Mesendoderm (in vitro differentiated cells): ENCODE measurements around the gene C10orf105.

Experiments
- DNase-seq: peaks from one replicate; pipeline ENCODE4 v3.0.0; 2013
- H2AK5ac ChIP-seq: 2 replicates; pipeline ENCODE4 v1.6.1; 2013; ENCODE audit warnings: low read length, inconsistent platforms
- H2BK120ac ChIP-seq: 2 replicates; pipeline ENCODE4 v1.6.1; 2013; ENCODE audit warnings: low read depth, mild to moderate bottlenecking, low read length, moderate library complexity, mixed read lengths
- H2BK15ac ChIP-seq: replicated peaks from 2 replicates; pipeline ENCODE4 v1.6.1; 2013; ENCODE audit warnings: low read depth, mild to moderate bottlenecking, moderate library complexity
- H2BK5ac ChIP-seq: 2 replicates; pipeline ENCODE4 v1.6.1; 2013; ENCODE audit warnings: low read length, inconsistent platforms
- H3K18ac ChIP-seq: 2 replicates; pipeline ENCODE4 v1.6.1; 2013; ENCODE audit warnings: mild to moderate bottlenecking, low read length, mixed read lengths
- H3K23ac ChIP-seq: one replicate; pipeline ENCODE4 v1.6.1; 2013; ENCODE audit warnings: low read length
- H3K27ac ChIP-seq: 2 replicates; pipeline ENCODE4 v1.5.1; 2013; ENCODE audit warnings: low read depth, mild to moderate bottlenecking, inconsistent platforms, low read length, moderate library complexity
- H3K27me3 ChIP-seq: 2 replicates; pipeline ENCODE4 v1.6.1; 2013; ENCODE audit warnings: low read length, control low read depth, mild to moderate bottlenecking, inconsistent platforms; ENCODE audit not compliant: insufficient read depth, poor library complexity
- H3K36me3 ChIP-seq: 2 replicates; pipeline ENCODE4 v1.6.1; 2013; ENCODE audit warnings: low read length, inconsistent platforms; ENCODE audit not compliant: control insufficient read depth, insufficient read depth
- H3K4ac ChIP-seq: one replicate; pipeline ENCODE4 v1.6.1; 2013; ENCODE audit warnings: low read depth, mild to moderate bottlenecking, low read length, moderate library complexity
- H3K4me1 ChIP-seq: 2 replicates; pipeline ENCODE4 v1.6.1; 2013; ENCODE audit warnings: low read depth, low read length, inconsistent platforms; ENCODE audit not compliant: control insufficient read depth
- H3K4me2 ChIP-seq: 2 replicates; pipeline ENCODE4 v1.6.1; 2013; ENCODE audit warnings: low read length
- H3K4me3 ChIP-seq: 2 replicates; pipeline ENCODE4 v1.5.1; 2013; ENCODE audit warnings: mild to moderate bottlenecking, low read length
- H3K56ac ChIP-seq: one replicate; pipeline ENCODE4 v1.6.1; 2013; ENCODE audit warnings: low read length
- H3K79me1 ChIP-seq: 2 replicates; pipeline ENCODE4 v1.6.1; 2013; ENCODE audit warnings: low read length, inconsistent platforms
- H3K79me2 ChIP-seq: 2 replicates; pipeline ENCODE4 v1.6.1; 2013; ENCODE audit warnings: mild to moderate bottlenecking, low read length; ENCODE audit not compliant: control insufficient read depth, insufficient read depth
- H3K9ac ChIP-seq: 2 replicates; pipeline ENCODE4 v1.6.1; 2013; ENCODE audit warnings: low read length, inconsistent platforms
- H4K5ac ChIP-seq: one replicate; pipeline ENCODE4 v1.6.1; 2013; ENCODE audit warnings: low read length
- H4K8ac ChIP-seq: one replicate; pipeline ENCODE4 v1.6.1; 2013; ENCODE audit warnings: low read depth, mild to moderate bottlenecking, control low read depth, low read length, moderate library complexity
- WGBS: extraction: QIAGEN DNeasy Blood & Tissue Kit; methylation state at CpG from one replicate; pipeline ENCODE4 v1.1.7; 2013; ENCODE audit warnings: low lambda C conversion rate, missing lambda C conversion rate; ENCODE audit not compliant: insufficient coverage; ENCODE audit errors: extremely low coverage; 5-methylcytosine and 5-hydroxymethylcytosine counted together

The C10orf105 gene

DNA sequence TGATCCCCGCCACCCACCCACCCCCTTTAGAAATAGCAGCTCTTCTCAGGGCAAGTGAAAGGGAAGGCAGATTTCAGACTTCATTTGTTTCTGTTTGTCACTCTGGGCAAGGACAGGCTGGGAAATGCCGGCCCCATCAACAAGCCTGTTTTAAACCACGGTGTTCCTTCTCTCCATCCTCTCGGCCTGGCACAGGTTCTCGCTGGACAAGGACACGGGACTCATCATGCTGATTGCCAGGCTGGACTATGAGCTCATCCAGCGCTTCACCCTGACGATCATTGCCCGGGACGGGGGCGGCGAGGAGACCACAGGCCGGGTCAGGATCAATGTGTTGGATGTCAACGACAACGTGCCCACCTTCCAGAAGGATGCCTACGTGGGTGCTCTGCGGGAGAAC, 42.3 kb downstream of the C10orf105 start:
- Histone ChIP-seq H3K79me2 (no peaks in the 10 kb centered on the region), H4K8ac (no peak overlapping the region), H2AK5ac (no peak overlapping the region), H3K9ac (no peak overlapping the region), H2BK5ac (no peak overlapping the region), H3K23ac (no peak overlapping the region), H4K5ac (no peak overlapping the region), H2BK15ac (no peak overlapping the region), H2BK120ac (no peak overlapping the region), H3K4ac (no peak overlapping the region), H3K18ac (no peak overlapping the region), H3K27ac (no peak overlapping the region), H3K56ac (no peak overlapping the region), H3K27me3 (no peaks in the 10 kb centered on the region), H3K4me1 (no peaks in the 10 kb centered on the region), H3K4me3 (no peak overlapping the region), H3K36me3 (no peaks in the 10 kb centered on the region), H3K79me1 (no peaks in the 10 kb centered on the region), H3K4me2 (no peak overlapping the region)
- no peak for DNase-seq
- no CpG with 5 or more reads among the region's 17 CpGs for WGBS

DNA sequence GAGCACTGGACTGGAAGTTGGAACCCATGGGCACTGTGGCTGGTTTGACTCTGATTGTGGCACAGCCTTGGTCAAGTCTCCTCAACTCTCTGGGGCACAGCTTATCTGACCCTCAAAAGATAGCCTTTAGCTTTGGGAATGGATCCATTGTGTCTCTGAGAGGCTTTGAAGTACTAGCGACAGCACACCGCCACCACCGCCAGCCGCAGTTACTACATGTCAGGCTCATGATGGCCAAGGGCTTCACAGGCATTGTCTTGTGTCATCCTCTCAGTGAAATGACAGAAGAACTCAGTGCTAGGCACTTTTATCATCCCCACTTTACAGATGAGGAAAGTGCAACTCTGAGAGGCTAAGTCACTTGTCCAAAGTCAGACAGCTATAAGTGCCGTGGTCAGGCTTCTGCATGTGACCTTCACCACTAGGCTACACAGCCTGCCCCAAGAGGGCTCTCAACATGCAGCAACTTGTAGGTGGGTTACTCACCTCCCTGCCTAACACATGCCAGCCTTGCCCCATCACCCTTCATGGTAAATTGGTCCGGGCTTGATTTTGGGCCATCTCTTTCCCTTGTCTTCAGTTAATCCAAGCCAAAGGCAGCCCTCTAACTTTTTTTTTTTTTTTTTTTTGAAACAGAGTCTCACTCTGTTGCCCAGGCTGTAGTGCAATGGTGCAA, 44.1 kb downstream of the C10orf105 start:
- Histone ChIP-seq H3K4me3 (no peak overlapping the region), H3K56ac (no peak overlapping the region), H3K9ac (no peak overlapping the region), H3K79me1 (no peaks in the 10 kb centered on the region), H3K36me3 (no peaks in the 10 kb centered on the region), H2BK15ac (no peak overlapping the region), H2AK5ac (no peak overlapping the region), H3K4me2 (no peak overlapping the region), H3K79me2 (no peaks in the 10 kb centered on the region), H3K27me3 (no peaks in the 10 kb centered on the region), H3K23ac (no peak overlapping the region), H3K4ac (no peak overlapping the region), H2BK5ac (no peak overlapping the region), H2BK120ac (no peak overlapping the region), H4K5ac (no peak overlapping the region), H3K27ac (no peak overlapping the region), H3K4me1 (no peaks in the 10 kb centered on the region), H4K8ac (no peak overlapping the region), H3K18ac (no peak overlapping the region)
- DNase-seq: no peak
- no CpG with 5 or more reads among the region's 6 CpGs for WGBS

DNA sequence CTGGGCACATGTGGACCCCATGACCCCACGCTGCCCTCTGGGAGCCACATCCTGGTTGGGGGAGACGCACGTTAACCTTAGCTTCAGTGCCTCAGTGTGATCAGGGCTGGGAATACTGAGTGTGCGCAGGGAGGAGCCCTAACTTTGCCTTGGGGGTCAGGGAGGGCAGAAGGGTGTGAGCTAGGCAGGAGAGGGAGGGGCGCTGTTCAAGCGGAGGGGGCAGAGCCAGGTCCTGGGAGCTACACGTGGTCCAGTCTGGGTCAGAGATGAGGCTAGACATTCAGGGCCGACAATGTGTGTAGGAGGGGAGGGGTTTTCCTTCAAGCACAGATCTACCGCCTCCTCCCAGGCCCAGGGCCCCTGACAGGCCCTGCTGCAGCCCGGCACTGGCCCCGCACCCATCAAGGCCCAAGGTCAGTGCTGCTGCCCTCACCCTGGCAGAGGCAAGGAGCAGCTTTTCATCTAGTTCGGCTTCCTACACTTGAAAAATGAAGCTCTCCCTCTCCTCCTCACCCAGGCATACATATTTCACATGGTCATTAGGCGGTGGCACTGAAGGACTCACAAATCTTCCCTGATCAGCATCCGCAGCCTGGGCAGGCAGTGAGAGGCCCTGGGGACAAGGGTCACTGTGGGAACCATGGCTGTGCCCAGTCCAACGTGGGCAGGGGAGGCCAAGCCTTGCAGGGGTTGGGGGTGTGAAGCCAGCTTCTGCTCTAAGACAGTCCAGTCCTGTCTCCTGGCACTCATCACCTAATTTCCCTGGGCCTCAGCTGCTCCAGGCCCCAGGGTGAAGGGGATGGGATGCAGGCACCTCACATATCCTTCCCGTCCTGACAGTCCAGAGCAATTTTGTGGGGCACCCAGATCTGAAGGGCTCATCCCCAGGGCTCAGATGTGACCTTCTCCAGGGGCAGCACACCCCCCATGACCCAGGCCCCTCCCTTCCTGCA, 47.3 kb downstream of the C10orf105 start:
- no peaks in the 10 kb centered on the region for H3K27me3 ChIP-seq
- no peak overlapping the region for H3K27ac ChIP-seq
- no peak overlapping the region for H2BK120ac ChIP-seq
- WGBS: no CpG with 5 or more reads among the region's 16 CpGs
- no peaks in the 10 kb centered on the region for H3K79me1 ChIP-seq
- DNase-seq: no peak
- H3K4me3 ChIP-seq: no peak overlapping the region
- no peak overlapping the region for H3K4me2 ChIP-seq
- H3K18ac ChIP-seq: no peak overlapping the region
- no peak overlapping the region for H2BK5ac ChIP-seq
- H3K79me2 ChIP-seq: no peaks in the 10 kb centered on the region
- H4K5ac ChIP-seq: no peak overlapping the region
- no peak overlapping the region for H3K23ac ChIP-seq
- H3K4me1 ChIP-seq: no peaks in the 10 kb centered on the region
- no peak overlapping the region for H3K9ac ChIP-seq
- no peaks in the 10 kb centered on the region for H3K36me3 ChIP-seq
- H2AK5ac ChIP-seq: no peak overlapping the region
- no peak overlapping the region for H2BK15ac ChIP-seq
- H3K4ac ChIP-seq: no peak overlapping the region
- no peak overlapping the region for H4K8ac ChIP-seq
- H3K56ac ChIP-seq: no peak overlapping the region

DNA sequence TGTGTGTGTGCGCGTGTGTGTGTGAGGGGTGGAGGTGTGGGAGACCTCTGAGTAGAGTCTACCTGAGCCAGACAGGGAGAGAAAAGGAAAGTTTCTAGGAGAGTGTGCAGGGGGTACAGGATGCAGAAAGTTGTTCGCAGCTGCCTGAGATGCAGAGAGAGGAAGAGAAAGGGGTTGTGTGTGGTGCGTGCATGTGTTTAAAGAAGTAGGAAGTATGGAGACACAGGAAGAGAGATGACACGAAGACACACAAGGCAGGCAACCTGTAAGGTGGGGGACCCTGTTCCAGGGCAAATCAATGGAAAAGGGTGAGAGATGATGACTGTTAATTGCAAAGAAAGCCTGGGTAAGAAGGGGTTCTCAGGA, 52.2 kb downstream of the C10orf105 start:
- Histone ChIP-seq H3K23ac (no peak overlapping the region), H3K18ac (no peak overlapping the region), H4K8ac (no peak overlapping the region), H3K27ac (no peak overlapping the region), H4K5ac (no peak overlapping the region), H3K4me3 (no peak overlapping the region), H2BK120ac (no peak overlapping the region), H3K79me1 (no peaks in the 10 kb centered on the region), H3K4ac (no peak overlapping the region), H3K79me2 (no peaks in the 10 kb centered on the region), H3K9ac (no peak overlapping the region), H3K4me1 (no peaks in the 10 kb centered on the region), H2AK5ac (no peak overlapping the region), H3K4me2 (no peak overlapping the region), H2BK15ac (no peak overlapping the region), H3K36me3 (no peaks in the 10 kb centered on the region), H3K56ac (no peak overlapping the region), H3K27me3 (no peaks in the 10 kb centered on the region), H2BK5ac (no peak overlapping the region)
- no peak for DNase-seq
- WGBS: no CpG with 5 or more reads among the region's 5 CpGs

DNA sequence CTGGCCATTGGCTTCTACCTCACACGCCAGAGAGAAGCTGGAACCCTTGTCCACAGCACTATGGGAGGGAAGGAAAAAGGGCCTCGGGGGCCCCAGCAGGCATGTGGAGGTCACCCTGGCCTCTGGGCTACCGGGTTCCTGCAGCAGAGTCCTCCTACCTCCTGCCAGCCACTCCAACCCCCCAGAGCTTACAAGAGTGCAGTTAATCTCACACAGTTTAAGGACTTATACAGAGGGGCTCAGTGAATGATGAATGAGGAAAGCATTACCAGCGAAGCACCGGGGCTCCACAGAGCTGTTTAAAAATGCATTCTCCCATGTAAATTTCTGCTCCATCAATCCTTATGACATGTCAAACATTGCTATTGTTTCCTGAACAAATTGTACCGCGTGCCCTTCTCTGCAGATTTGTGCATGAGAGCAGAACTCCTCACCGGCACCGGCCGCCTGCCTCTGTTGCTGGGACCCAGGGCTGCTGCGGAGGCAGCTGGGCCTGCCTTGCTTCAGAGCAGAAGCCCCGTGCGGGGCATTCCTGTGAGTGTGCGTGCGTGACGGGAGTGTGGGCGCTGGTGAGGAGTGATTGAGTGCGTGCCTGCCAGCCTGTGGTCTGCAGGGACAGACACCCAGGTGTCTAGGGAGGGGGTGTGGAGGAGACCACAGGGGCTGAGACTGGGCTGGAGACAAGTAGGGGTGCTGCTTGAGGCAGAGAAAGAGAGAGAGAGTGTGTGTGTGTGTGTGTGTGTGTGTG, 52.8 kb downstream of the C10orf105 start:
- Histone ChIP-seq H3K27ac (no peak overlapping the region), H3K4me3 (no peak overlapping the region)
- no peak for DNase-seq

More for the DNA sequence above, 52.8 kb downstream of the C10orf105 start:
- Histone ChIP-seq H3K56ac (no peak overlapping the region), H2BK5ac (no peak overlapping the region), H3K23ac (no peak overlapping the region), H3K4me2 (no peak overlapping the region), H2BK120ac (no peak overlapping the region), H3K79me1 (no peaks in the 10 kb centered on the region), H2BK15ac (no peak overlapping the region), H2AK5ac (no peak overlapping the region), H3K36me3 (no peaks in the 10 kb centered on the region), H3K4ac (no peak overlapping the region), H4K8ac (no peak overlapping the region), H3K79me2 (no peaks in the 10 kb centered on the region), H3K18ac (no peak overlapping the region), H3K9ac (no peak overlapping the region), H3K4me1 (no peaks in the 10 kb centered on the region), H3K27me3 (no peaks in the 10 kb centered on the region), H4K5ac (no peak overlapping the region)
- WGBS: no CpG with 5 or more reads among the region's 18 CpGs
